Stimulated activated naive CD8-positive, alpha-beta T cell treated with anti-CD3 and anti-CD28 coated beads, Interleukin-15, amount 100 ng/mL, for 72 hours (primary cell): ENCODE measurements around the gene CDH3.
"Not testable (repeated sequence)": the region's sequence is repeated elsewhere in the genome, so short reads cannot be mapped to it uniquely, and the experiment has no call there.

ENCODE experiments used
- ATAC-seq: fragments of 150-1000 bp; cut with Tn5 transposase; 2 replicates; pipeline ENCODE4 v1.10.0; 2021; ENCODE audit warnings: mild to moderate bottlenecking, moderate library complexity
- DNase-seq, 2 donors: peaks; one replicate each; pipeline ENCODE4 v3.0.0; 2021 to 2022
- H3K27ac Mint-ChIP-seq, 2 donors: one replicate each; pipeline ENCODE4 v1.8.0; 2022; ENCODE audit warnings: mild to moderate bottlenecking in 2 of 2, mixed read lengths in 2 of 2, moderate library complexity in 2 of 2
- H3K27me3 Mint-ChIP-seq: one replicate; pipeline ENCODE4 v1.8.0; 2022; ENCODE audit warnings: mixed read lengths
- H3K4me1 Mint-ChIP-seq: one replicate; pipeline ENCODE4 v1.8.0; 2022; ENCODE audit warnings: mild to moderate bottlenecking, mixed read lengths
- H3K4me3 Mint-ChIP-seq, 2 donors: one replicate each; pipeline ENCODE4 v1.8.0; 2022; ENCODE audit warnings: mild to moderate bottlenecking in 2 of 2, mixed read lengths in 2 of 2, moderate library complexity in 1 of 2
- H3K9me3 Mint-ChIP-seq, 2 donors: one replicate each; pipeline ENCODE4 v1.8.0; 2022; ENCODE audit warnings: mixed read lengths in 2 of 2

Gene CDH3

DNA sequence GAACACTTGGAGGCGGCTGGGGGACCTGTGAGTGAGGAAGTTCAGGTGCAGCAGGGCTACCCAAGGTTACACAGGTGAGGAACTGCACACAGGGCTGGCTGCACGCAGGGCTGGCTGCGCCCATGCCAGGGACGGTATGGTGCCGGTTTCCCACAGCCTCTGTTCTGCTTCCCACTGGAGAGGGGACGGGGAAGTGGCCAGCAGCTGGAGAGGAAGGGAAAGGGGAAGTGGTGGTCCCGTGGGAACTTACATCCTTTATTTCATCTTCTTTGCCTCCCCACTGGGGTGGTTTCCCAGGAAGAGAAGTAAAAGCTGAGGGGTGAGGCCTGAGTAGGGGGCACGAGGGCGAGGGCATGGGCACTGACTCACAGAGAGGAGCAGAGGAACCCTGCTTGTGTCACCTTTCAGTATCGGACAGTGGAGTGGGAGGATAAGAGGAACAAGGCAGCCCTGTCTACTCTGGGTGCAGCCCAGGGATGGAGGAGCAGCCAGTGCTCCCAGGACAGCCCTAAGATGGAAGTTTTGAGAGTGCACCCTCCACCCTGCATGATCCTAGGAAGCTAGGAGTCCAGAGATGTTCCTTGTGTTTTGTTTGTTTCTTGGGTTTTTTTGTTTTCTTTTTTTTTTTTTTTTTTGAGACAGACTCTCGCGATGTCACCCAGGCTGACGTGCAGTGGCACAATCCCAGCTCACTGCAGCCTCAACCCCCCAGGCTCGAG, 66.5 kb downstream of the CDH3 start:
- Mint-ChIP-seq H3K4me3 (peak overlapping the region; percentile 4 to 67), H3K27ac (peak overlapping the region; percentile 26 to 88), H3K9me3 (no peaks in the 10 kb centered on the region), H3K27me3 (peaks cover 37% of the 10 kb centered on the region), H3K4me1 (peaks cover 10% of the 10 kb centered on the region)
- ATAC-seq = peak; percentile 78
- DNase-seq = no peak

DNA sequence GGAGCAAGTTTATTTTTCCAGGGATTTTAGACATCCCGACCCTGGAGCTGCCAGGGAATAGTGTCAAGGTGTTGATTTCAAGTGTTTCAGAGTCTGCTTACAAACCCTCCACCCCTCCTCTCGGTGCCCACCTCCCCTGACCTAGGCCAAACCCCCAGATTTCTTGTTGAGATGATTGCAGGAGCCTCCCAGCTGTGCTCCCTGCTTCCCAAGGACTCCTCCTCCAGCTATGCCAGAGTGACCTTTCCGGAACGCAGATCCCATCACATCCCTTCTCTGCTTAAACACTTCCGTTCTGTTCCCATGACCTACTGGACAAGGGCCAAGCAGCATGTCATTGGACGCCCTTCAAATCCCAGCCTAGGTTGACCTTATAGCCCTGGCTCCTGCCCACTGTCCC, 68.3 kb downstream of the CDH3 start:
- Mint-ChIP-seq H3K4me1 (peaks cover 10% of the 10 kb centered on the region), H3K9me3 (no peaks in the 10 kb centered on the region), H3K4me3 (no peak overlapping the region), H3K27me3 (peaks cover 37% of the 10 kb centered on the region), H3K27ac (no peak overlapping the region)
- ATAC-seq = no peak
- no peak for DNase-seq

GRCh38 chr16:68715471-68715870, 70.4 kb downstream of the CDH3 start:
- DNase-seq = no peak
- Mint-ChIP-seq H3K27me3 (peaks cover 26% of the 10 kb centered on the region), H3K4me1 (peaks cover 24% of the 10 kb centered on the region), H3K9me3 (peaks cover 0 to 5% of the 10 kb centered on the region in 2 donors), H3K27ac (no peak overlapping the region), H3K4me3 (no peak overlapping the region)
- no peak for ATAC-seq

GRCh38 chr16:68716516-68716915, 71.4 kb downstream of the CDH3 start:
- Mint-ChIP-seq H3K27me3 (peaks cover 16% of the 10 kb centered on the region), H3K4me1 (peaks cover 18% of the 10 kb centered on the region)
- not testable (repeated sequence) for ATAC-seq, DNase-seq, H3K4me3 Mint-ChIP-seq, H3K27ac Mint-ChIP-seq, H3K9me3 Mint-ChIP-seq

- ATAC-seq (no peak), DNase-seq (no peak)
- Mint-ChIP-seq H3K4me1 (peaks cover 14% of the 10 kb centered on the region), H3K4me3 (no peak overlapping the region), H3K27ac (no peak overlapping the region), H3K9me3 (peaks cover 0 to 5% of the 10 kb centered on the region in 2 donors), H3K27me3 (peaks cover 12% of the 10 kb centered on the region)
Observed at GRCh38 chr16:68717684-68718083, 72.6 kb downstream of the CDH3 start.

DNA sequence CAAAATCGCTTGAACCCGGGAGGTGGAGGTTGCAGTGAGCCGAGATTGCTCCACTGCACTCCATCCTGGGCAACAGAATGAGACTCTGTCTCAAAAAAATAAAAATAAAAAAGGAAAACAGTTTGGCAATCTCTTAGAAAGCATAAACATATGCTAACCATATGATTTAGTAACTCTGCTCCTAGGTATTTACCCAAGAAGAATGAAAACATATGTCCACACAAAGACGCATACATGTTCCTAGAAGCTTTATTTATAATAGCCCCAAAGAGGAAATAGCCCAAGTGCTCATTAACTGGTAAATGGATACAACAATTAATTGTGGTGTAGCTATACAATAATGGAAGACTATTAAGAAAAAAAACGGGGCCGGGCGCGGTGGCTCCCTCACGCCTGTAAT, 73.5 kb downstream of the CDH3 start:
- Mint-ChIP-seq H3K9me3 (peaks cover 0 to 5% of the 10 kb centered on the region in 2 donors), H3K27me3 (peaks cover 3% of the 10 kb centered on the region), H3K4me3 (no peak overlapping the region), H3K27ac (no peak overlapping the region), H3K4me1 (peaks cover 14% of the 10 kb centered on the region)
- ATAC-seq (no peak), DNase-seq (no peak)

GRCh38 chr16:68719993-68720489, 74.9 kb downstream of the CDH3 start:
- peaks cover 0 to 5% of the 10 kb centered on the region in 2 donors for H3K9me3 Mint-ChIP-seq
- peaks cover 14% of the 10 kb centered on the region for H3K4me1 Mint-ChIP-seq
- no peak overlapping the region for H3K27ac Mint-ChIP-seq
- no peaks in the 10 kb centered on the region for H3K27me3 Mint-ChIP-seq
- H3K4me3 Mint-ChIP-seq = no peak overlapping the region
- ATAC-seq (peak; percentile 95), DNase-seq (peak in 1 of 2 donors; percentile 44)

DNA sequence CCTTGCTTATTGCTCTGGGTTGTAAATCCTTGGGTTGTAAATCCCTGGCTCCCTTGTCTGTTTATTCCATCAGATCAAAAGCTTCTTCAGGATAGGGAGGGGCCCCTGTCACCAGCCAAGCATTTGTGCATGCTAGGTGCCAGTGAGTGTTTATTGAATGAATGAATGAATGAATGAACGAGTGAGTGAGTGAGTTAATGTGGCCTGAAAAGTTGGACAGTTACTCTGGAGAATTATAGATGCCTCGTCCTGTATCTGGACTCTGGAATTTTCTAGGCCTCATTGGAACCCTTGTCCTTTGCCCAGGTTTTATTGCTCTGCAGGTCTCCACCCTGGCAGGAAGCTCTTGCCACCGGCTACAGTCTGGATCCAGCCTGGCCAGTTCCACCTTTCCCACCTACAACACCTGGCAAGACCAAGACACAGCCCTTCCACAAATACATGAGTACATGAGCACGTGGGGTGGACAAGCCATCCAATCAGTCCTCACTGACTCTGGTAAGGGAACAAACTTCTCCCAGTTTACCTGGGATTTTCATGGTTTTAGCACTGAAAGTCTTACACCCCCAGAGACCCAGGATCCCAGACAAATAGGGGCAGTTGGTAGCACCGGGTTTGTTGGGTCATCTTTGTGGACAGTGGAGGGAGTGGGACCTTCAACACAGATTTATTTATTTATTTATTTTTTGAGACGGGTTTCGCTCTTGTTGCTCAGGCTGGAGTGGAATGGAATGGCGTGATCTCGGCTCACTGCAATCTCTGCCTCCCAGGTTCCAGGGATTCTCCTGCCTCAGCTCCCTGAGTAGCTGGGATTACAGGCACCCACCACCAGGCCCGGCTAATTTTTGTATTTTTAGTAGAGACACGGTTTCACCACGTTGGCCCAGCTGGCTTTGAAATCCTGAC, 77.3 kb downstream of the CDH3 start:
- Mint-ChIP-seq H3K27ac (no peak overlapping the region), H3K9me3 (peaks cover 0 to 5% of the 10 kb centered on the region in 2 donors), H3K4me1 (peaks cover 14% of the 10 kb centered on the region), H3K4me3 (no peak overlapping the region), H3K27me3 (no peaks in the 10 kb centered on the region)
- ATAC-seq = no peak
- DNase-seq = no peak

DNA sequence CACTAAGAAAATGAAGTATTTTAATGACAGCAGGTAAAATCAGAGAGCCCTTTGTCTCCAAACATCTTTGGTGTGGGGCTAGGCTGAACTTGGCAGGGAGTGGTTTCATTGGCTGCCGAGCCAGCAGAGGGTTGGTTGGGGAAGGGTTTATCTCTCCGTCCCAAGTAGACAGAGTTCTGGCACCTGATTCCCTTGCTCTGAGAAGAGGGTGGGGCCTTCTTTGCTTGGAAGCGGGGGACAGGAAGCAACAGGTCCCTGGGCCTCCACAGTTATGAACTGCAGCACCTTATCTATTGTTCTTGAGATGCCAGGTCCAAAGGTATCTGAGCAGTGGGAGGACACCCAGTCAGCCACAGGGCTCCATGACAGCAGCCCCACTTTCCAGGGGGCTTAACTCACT, 79.7 kb downstream of the CDH3 start:
- DNase-seq (no peak), ATAC-seq (no peak)
- H3K4me1 Mint-ChIP-seq = peaks cover 7% of the 10 kb centered on the region
- H3K27me3 Mint-ChIP-seq = no peaks in the 10 kb centered on the region
- no peak overlapping the region for H3K27ac Mint-ChIP-seq
- no peak overlapping the region for H3K4me3 Mint-ChIP-seq
- no peaks in the 10 kb centered on the region for H3K9me3 Mint-ChIP-seq

GRCh38 chr16:68728523-68728922, 83.4 kb downstream of the CDH3 start:
- ATAC-seq (no peak), DNase-seq (no peak)
- Mint-ChIP-seq H3K27ac (no peak overlapping the region), H3K4me1 (no peaks in the 10 kb centered on the region), H3K4me3 (no peak overlapping the region), H3K27me3 (peaks cover 2% of the 10 kb centered on the region), H3K9me3 (no peaks in the 10 kb centered on the region)

DNA sequence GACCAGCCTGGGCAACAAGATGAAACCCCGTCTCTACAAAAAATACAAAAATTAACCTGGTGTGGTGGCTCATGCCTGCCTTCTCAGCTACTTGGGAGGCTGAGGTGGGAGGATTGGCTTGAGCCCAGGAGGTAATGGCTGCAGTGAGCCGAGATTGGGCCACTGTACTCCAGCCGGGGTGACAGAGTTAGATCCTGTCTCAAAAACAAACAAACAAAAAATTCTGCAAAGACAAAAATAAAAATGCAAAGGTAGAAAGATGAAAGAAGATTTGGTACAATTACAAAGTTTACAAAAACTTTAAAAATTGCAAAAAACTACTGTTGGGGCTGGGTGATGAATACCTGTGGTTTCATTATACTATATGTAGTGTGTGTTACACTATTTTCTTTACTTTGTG, 86.5 kb downstream of the CDH3 start:
- Mint-ChIP-seq H3K4me3 (no peak overlapping the region), H3K27ac (no peak overlapping the region), H3K9me3 (no peaks in the 10 kb centered on the region), H3K4me1 (peaks cover 2% of the 10 kb centered on the region), H3K27me3 (peaks cover 29% of the 10 kb centered on the region)
- DNase-seq = no peak
- no peak for ATAC-seq

DNA sequence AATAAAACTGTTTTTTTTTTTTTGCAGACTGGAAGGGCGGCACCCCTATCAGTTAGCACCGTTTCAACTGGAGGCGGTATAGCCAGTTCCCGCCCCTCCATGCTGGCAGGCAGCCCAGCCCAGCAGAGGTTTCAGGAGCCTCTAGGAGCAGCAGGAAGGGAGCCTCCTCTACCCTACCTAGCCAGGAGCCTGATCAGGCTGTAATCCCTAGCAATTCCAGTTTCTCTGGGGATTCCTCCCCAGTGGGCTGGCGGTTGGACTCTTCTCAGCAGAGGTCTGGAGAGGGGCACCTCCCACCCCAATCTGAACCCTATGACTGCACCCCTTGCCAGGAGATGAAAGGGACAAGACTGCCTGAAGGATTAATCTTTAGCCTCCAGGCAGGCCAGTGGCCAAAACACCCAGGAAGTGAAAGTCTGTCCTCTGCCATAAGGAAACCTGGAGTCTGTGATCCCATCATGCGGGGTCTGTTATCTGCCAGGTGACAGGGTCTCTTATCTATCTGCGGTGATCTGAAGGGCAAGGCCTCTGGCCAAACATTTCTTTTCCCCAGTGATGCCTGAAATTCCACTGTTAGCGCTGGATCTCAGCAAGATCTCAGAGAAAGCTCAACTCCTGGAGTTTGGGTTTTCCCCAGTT, 87.1 kb downstream of the CDH3 start:
- Mint-ChIP-seq H3K4me1 (peaks cover 7% of the 10 kb centered on the region), H3K9me3 (no peaks in the 10 kb centered on the region), H3K27ac (no peak overlapping the region), H3K4me3 (no peak overlapping the region), H3K27me3 (peaks cover 34% of the 10 kb centered on the region)
- ATAC-seq = no peak
- DNase-seq = no peak

GRCh38 chr16:68732741-68733399, 87.8 kb downstream of the CDH3 start:
- H3K4me1 Mint-ChIP-seq = peaks cover 14% of the 10 kb centered on the region
- ATAC-seq = no peak
- DNase-seq = no peak
- no peak overlapping the region for H3K27ac Mint-ChIP-seq
- peaks cover 41% of the 10 kb centered on the region for H3K27me3 Mint-ChIP-seq
- H3K9me3 Mint-ChIP-seq = no peaks in the 10 kb centered on the region
- H3K4me3 Mint-ChIP-seq = no peak overlapping the region

- H3K4me1 Mint-ChIP-seq = peaks cover 21% of the 10 kb centered on the region
- ATAC-seq = no peak
Observed at GRCh38 chr16:68733570-68733969, 88.5 kb downstream of the CDH3 start.

DNA sequence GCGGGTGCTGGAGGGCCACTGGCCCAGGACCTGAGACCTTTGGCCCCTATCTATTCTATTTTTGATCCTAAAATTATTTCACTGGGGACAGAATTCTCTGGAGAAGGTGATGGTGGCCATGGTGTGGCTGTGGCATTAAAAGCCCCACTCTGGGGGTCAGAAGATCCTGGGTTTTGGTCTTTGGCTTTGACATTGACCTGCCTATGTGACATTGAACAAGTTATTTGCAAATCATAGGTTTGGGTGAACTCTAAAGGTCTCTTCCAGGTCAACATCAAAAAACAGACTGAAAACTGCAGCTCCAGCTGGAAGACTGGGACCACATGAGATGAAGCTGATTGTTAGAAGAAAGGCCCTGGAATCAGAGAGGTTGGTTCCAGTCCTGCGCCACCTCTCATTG, 89.7 kb downstream of the CDH3 start:
- no peak overlapping the region for H3K27ac Mint-ChIP-seq
- no peak for DNase-seq
- no peaks in the 10 kb centered on the region for H3K9me3 Mint-ChIP-seq
- no peak for ATAC-seq
- peaks cover 22% of the 10 kb centered on the region for H3K4me1 Mint-ChIP-seq
- no peak overlapping the region for H3K4me3 Mint-ChIP-seq
- peaks cover 52% of the 10 kb centered on the region for H3K27me3 Mint-ChIP-seq

More at GRCh38 chr16:68733570-68733969, 88.5 kb downstream of the CDH3 start:
- H3K9me3 Mint-ChIP-seq = no peaks in the 10 kb centered on the region
- no peak for DNase-seq
- no peak overlapping the region for H3K27ac Mint-ChIP-seq
- H3K4me3 Mint-ChIP-seq = no peak overlapping the region
- peaks cover 48% of the 10 kb centered on the region for H3K27me3 Mint-ChIP-seq
